IMR-90 (cell line): Measurements from ENCODE around the gene IFIT1B. TPM values are rescaled to one million over a fixed set of nuclear protein-coding genes. Genes with fewer than 3 reads are reported as not detected.

ENCODE experiments used
- ATAC-seq: fragments of 200-7000 bp; cut with Tn5 transposase; 2 replicates; pipeline ENCODE4 v1.9.1; 2020; ENCODE audit warnings: low read depth, mild to moderate bottlenecking, moderate library complexity
- BruUV-seq: library from RNA; stranded (reverse); fragments of 400-500 nt; replicated peaks from 2 replicates; lab custom pipeline; 2021; lab: Mats Ljungman, UMichigan
- CTCF ChIA-PET: fragments of 300-600 bp; formaldehyde crosslinking; extraction: SDS; loops from one replicate; lab custom pipeline; 2021; ENCODE audit warnings: antibody characterized with exemption; lab: Yijun Ruan, JAX
- POLR2A ChIA-PET: fragments of 300-600 bp; sonication (Branson Sonifier 250); formaldehyde crosslinking; loops from one replicate; lab custom pipeline; 2022; ENCODE audit warnings: antibody characterized with exemption; ENCODE audit not compliant: unreplicated experiment; lab: Charles Lee
- DNase-seq: peaks from one replicate; pipeline ENCODE4 v3.0.0; 2013
- H2AFZ ChIP-seq: replicated peaks from 2 replicates; pipeline ENCODE3; 2013; ENCODE audit warnings: low read length, mild to moderate bottlenecking; ENCODE audit not compliant: poor library complexity
- H2AK5ac ChIP-seq: 2 replicates; pipeline ENCODE4 v1.6.1; 2013; ENCODE audit warnings: low read depth, low read length, inconsistent platforms
- H2AK9ac ChIP-seq: replicated peaks from 2 replicates; pipeline ENCODE3; 2013; ENCODE audit warnings: mild to moderate bottlenecking, low read depth, low read length, moderate library complexity; ENCODE audit not compliant: poor library complexity
- H2BK120ac ChIP-seq: 2 replicates; pipeline ENCODE4 v1.6.1; 2013; ENCODE audit warnings: low read depth, low read length, inconsistent platforms
- H2BK15ac ChIP-seq: 3 replicates; pipeline ENCODE4 v1.6.1; 2013; ENCODE audit warnings: low read depth, low read length, inconsistent platforms
- H2BK20ac ChIP-seq: 2 replicates; pipeline ENCODE4 v1.6.1; 2013; ENCODE audit warnings: low read depth, mild to moderate bottlenecking, inconsistent platforms, low read length, moderate library complexity
- H2BK5ac ChIP-seq: 2 replicates; pipeline ENCODE4 v1.6.1; 2013; ENCODE audit warnings: mild to moderate bottlenecking, low read depth, low read length, inconsistent platforms; ENCODE audit not compliant: poor library complexity, severe bottlenecking
- H3K14ac ChIP-seq: replicated peaks from 2 replicates; pipeline ENCODE4 v1.6.1; 2013; ENCODE audit warnings: low read depth, low read length, inconsistent platforms
- H3K18ac ChIP-seq: 2 replicates; pipeline ENCODE4 v1.6.1; 2013; ENCODE audit warnings: low read depth, low read length, control low read depth
- H3K23ac ChIP-seq: 2 replicates; pipeline ENCODE4 v1.6.1; 2013; ENCODE audit warnings: low read depth, low read length, inconsistent platforms
- H3K27ac ChIP-seq: 2 replicates; pipeline ENCODE4 v1.5.1; 2013; ENCODE audit warnings: mild to moderate bottlenecking, control low read depth, low read length; ENCODE audit not compliant: insufficient read depth
- H3K27me3 ChIP-seq: 2 replicates; pipeline ENCODE4 v1.6.1; 2013; ENCODE audit warnings: low read length; ENCODE audit not compliant: control insufficient read depth, insufficient read depth
- H3K36me3 ChIP-seq: 2 replicates; pipeline ENCODE4 v1.6.1; 2013; ENCODE audit warnings: low read length, mixed read lengths; ENCODE audit not compliant: control insufficient read depth, insufficient read depth
- H3K4ac ChIP-seq: 2 replicates; pipeline ENCODE4 v1.6.1; 2013; ENCODE audit warnings: low read depth, low read length, inconsistent platforms
- H3K4me1 ChIP-seq: 2 replicates; pipeline ENCODE4 v1.6.1; 2013; ENCODE audit warnings: low read length, mixed read lengths; ENCODE audit not compliant: control insufficient read depth, insufficient read depth
- H3K4me2 ChIP-seq: 2 replicates; pipeline ENCODE4 v1.6.1; 2013; ENCODE audit warnings: low read depth, mild to moderate bottlenecking, control low read depth, low read length, moderate library complexity
- H3K4me3 ChIP-seq: 2 replicates; pipeline ENCODE4 v1.5.1; 2013; ENCODE audit warnings: low read depth, mild to moderate bottlenecking, control low read depth, low read length, moderate library complexity; ENCODE audit not compliant: insufficient read depth
- H3K56ac ChIP-seq: 2 replicates; pipeline ENCODE4 v1.6.1; 2013; ENCODE audit warnings: low read length, inconsistent platforms; ENCODE audit not compliant: insufficient read depth; ENCODE audit errors: extremely low read depth
- H3K79me1 ChIP-seq, 2 experiments: 2 replicates each; pipeline ENCODE4 v1.6.1; 2013; ENCODE audit warnings: low read length in 2 of 2, inconsistent platforms in 1 of 2, low read depth in 1 of 2
- H3K9ac ChIP-seq: 2 replicates; pipeline ENCODE4 v1.6.1; 2013; ENCODE audit warnings: low read depth, low read length, control low read depth
- H3K9me1 ChIP-seq: 2 replicates; pipeline ENCODE4 v1.6.1; 2013; ENCODE audit warnings: low read length, inconsistent platforms; ENCODE audit not compliant: insufficient read depth
- H3K9me3 ChIP-seq: 2 replicates; pipeline ENCODE4 v1.6.1; 2013; ENCODE audit warnings: low read length; ENCODE audit not compliant: control insufficient read depth, insufficient read depth
- H4K20me1 ChIP-seq: 2 replicates; pipeline ENCODE4 v1.6.1; 2013; ENCODE audit warnings: low read length, inconsistent platforms; ENCODE audit not compliant: insufficient read depth
- H4K5ac ChIP-seq: 2 replicates; pipeline ENCODE4 v1.6.1; 2013; ENCODE audit warnings: mild to moderate bottlenecking, low read depth, low read length, control low read depth
- H4K8ac ChIP-seq, 2 experiments: 2 replicates each; pipeline ENCODE4 v1.6.1; 2013; ENCODE audit warnings: low read depth in 2 of 2, low read length in 2 of 2, control low read depth in 1 of 2, inconsistent platforms in 1 of 2
- H4K91ac ChIP-seq: 2 replicates; pipeline ENCODE4 v1.6.1; 2013; ENCODE audit warnings: low read depth, low read length, inconsistent platforms; ENCODE audit not compliant: insufficient read depth
- BHLHE40 ChIP-seq: fragments of 150-350 bp; IDR thresholded peaks from 2 replicates; pipeline ENCODE4 v1.6.1; 2016; ENCODE audit warnings: mild to moderate bottlenecking, low read depth, low read length
- CEBPB ChIP-seq: IDR thresholded peaks from 2 replicates; pipeline ENCODE4 v1.6.1; 2012; ENCODE audit warnings: low read depth, low read length, improper control_type of control experiment
- CHD1 ChIP-seq: IDR thresholded peaks from 2 replicates; pipeline ENCODE4 v1.6.1; 2012; ENCODE audit warnings: low read depth, low read length, improper control_type of control experiment
- CTCF ChIP-seq: conservative IDR thresholded peaks from 2 replicates; pipeline ENCODE4 v1.5.1; 2012; ENCODE audit warnings: mild to moderate bottlenecking, low read depth, low read length, improper control_type of control experiment
- ELK1 ChIP-seq: fragments of 150-350 bp; IDR thresholded peaks from 2 replicates; pipeline ENCODE4 v1.6.1; 2016; ENCODE audit warnings: low read depth, mild to moderate bottlenecking, low read length, moderate library complexity, borderline replicate concordance
- FOS ChIP-seq: fragments of 150-350 bp; IDR thresholded peaks from 2 replicates; pipeline ENCODE4 v1.6.1; 2016; ENCODE audit warnings: low read depth, low read length
- MAFK ChIP-seq: IDR thresholded peaks from 2 replicates; pipeline ENCODE4 v1.6.1; 2012; ENCODE audit warnings: low read depth, low read length, improper control_type of control experiment
- MAZ ChIP-seq: IDR thresholded peaks from 2 replicates; pipeline ENCODE4 v1.6.1; 2012; ENCODE audit warnings: low read depth, mild to moderate bottlenecking, low read length, improper control_type of control experiment, moderate library complexity, borderline replicate concordance
- MXI1 ChIP-seq: IDR thresholded peaks from 2 replicates; pipeline ENCODE4 v1.6.1; 2012; ENCODE audit warnings: low read depth, mild to moderate bottlenecking, low read length, moderate library complexity, borderline replicate concordance
- NFE2L2 ChIP-seq: fragments of 150-350 bp; IDR thresholded peaks from 2 replicates; pipeline ENCODE4 v1.6.1; 2016; ENCODE audit warnings: low read depth, mild to moderate bottlenecking, low read length
- POLR2A ChIP-seq: IDR thresholded peaks from 2 replicates; pipeline ENCODE4 v1.6.1; 2012; ENCODE audit warnings: mild to moderate bottlenecking, low read depth, low read length
- RAD21 ChIP-seq: IDR thresholded peaks from 2 replicates; pipeline ENCODE4 v1.6.1; 2012; ENCODE audit warnings: low read length, improper control_type of control experiment
- RCOR1 ChIP-seq: IDR thresholded peaks from 2 replicates; pipeline ENCODE4 v1.6.1; 2012; ENCODE audit warnings: mild to moderate bottlenecking, low read length, improper control_type of control experiment; ENCODE audit not compliant: insufficient replicate concordance
- RFX5 ChIP-seq: IDR thresholded peaks from 2 replicates; pipeline ENCODE4 v1.8.0; 2012; ENCODE audit warnings: low read depth, mild to moderate bottlenecking, low read length, moderate library complexity
- SMC3 ChIP-seq: fragments of 150-350 bp; IDR thresholded peaks from 2 replicates; pipeline ENCODE4 v1.6.1; 2016; ENCODE audit warnings: low read depth, mild to moderate bottlenecking, antibody characterized with exemption, low read length, moderate library complexity
- USF2 ChIP-seq: fragments of 150-350 bp; IDR thresholded peaks from 2 replicates; pipeline ENCODE4 v1.6.1; 2017; ENCODE audit warnings: mild to moderate bottlenecking, antibody characterized with exemption, low read length, low read depth
- WGBS, 2 experiments: methylation state at CpG; one replicate each; pipeline versions ENCODE4 v1.1.5 to v1.1.7; 2013; ENCODE audit warnings: missing lambda C conversion rate in 2 of 2; ENCODE audit not compliant: insufficient read length in 1 of 2; ENCODE audit errors: extremely low coverage in 2 of 2; 5-methylcytosine and 5-hydroxymethylcytosine counted together
- dilution Hi-C: fragments of 300-500 bp; cut with HindIII; formaldehyde crosslinking; loops from one replicate; pipeline ENCODE4 v1.14.3; 2018; ENCODE audit warnings: low sequenced_read_pairs; ENCODE audit not compliant: unreplicated experiment
- in situ Hi-C: fragments of 300-500 bp; cut with MboI; formaldehyde crosslinking; loops from 3 replicates; pipeline ENCODE4 v1.14.3; 2019; ENCODE audit warnings: low sequenced_read_pairs, inconsistent platforms, mixed read lengths
- intact Hi-C: fragments of 100-400 bp; cut with micrococcal nuclease; formaldehyde crosslinking; loops from 2 replicates; pipeline ENCODE4 v1.10.0; 2022
- polyA plus RNA-seq, 3 experiments: library from polyadenylated mRNA; depleted of rRNA; stranded (reverse); fragments of >200 nt; gene quantifications; 2 replicates each; pipeline ENCODE4 v1.2.3, GENCODE V29; 2012; ENCODE audit warnings: low replicate concordance in 1 of 3
- total RNA-seq: library from RNA; depleted of rRNA; stranded (reverse); fragments of >200 nt; gene quantifications from 2 replicates; pipeline ENCODE4 v1.2.3, GENCODE V29; 2012

The IFIT1B gene
- total and polyA plus RNA-seq, 2 of the 4 experiments (the other 2 are of a cell fraction): not detected

GRCh38 chr10:89421018-89421476 is 43.2 kb downstream of the IFIT1B start:
- intact Hi-C loops: loop anchor here (10.0 kb wide), 3 partner anchors 854 to 1444 kb away; no protein-coding TSS in a partner anchor

More at GRCh38 chr10:89421018-89421476, 43.2 kb downstream of the IFIT1B start:
- Histone ChIP-seq H3K9ac (no peak overlapping the region), H3K27ac (no peak overlapping the region), H3K4ac (no peak overlapping the region), H2BK5ac (no peak overlapping the region), H2BK15ac (no peak overlapping the region), H2BK20ac (no peak overlapping the region), H3K18ac (no peak overlapping the region), H4K91ac (no peak overlapping the region), H3K4me2 (no peak overlapping the region), H3K9me3 (no peaks in the 10 kb centered on the region), H3K79me1 (peaks cover 12 to 22% of the 10 kb centered on the region in 2 experiments), H4K5ac (no peak overlapping the region), H3K4me1 (peaks cover 4% of the 10 kb centered on the region), H4K20me1 (no peaks in the 10 kb centered on the region), H3K14ac (no peak overlapping the region), H3K36me3 (peaks cover 4% of the 10 kb centered on the region), H2BK120ac (no peak overlapping the region), H4K8ac (no peak overlapping the region), H3K9me1 (0 out of 2 replicates have a peak, but pooled peaks cover 6% of the 10 kb centered on the region), H3K23ac (no peak overlapping the region), H2AK9ac (no peak overlapping the region), H3K27me3 (no peaks in the 10 kb centered on the region), H2AK5ac (no peak overlapping the region), H3K4me3 (no peak overlapping the region), H3K56ac (no peak overlapping the region), H2AFZ (no peak overlapping the region)
- dilution Hi-C loops: no loop called here
- TF ChIP-seq CEBPB (no peak), MXI1 (no peak), ELK1 (no peak), SMC3 (no peak), BHLHE40 (no peak), RAD21 (no peak), RFX5 (no peak), POLR2A (no peak), MAZ (no peak), USF2 (no peak), NFE2L2 (no peak), CTCF (no peak), MAFK (no peak), RCOR1 (no peak), FOS (no peak), CHD1 (no peak)
- POLR2A ChIA-PET: no interaction called here
- in situ Hi-C loops: loop anchor here (10.0 kb wide), 1 partner anchor 1164 kb away; no protein-coding TSS in a partner anchor
- BruUV-seq: no TSS peak
- CTCF ChIA-PET: interaction anchor here (0.6 kb wide), 1 partner anchor 65 kb away, joined by 4 read pairs; no protein-coding TSS in a partner anchor
- no peak for ATAC-seq
- DNase-seq: no peak
- no CpG with 5 or more reads among the region's 2 CpGs for WGBS, 2 experiments
